Measurements from ENCODE around the gene DIRAS1.

The DIRAS1 gene, protein sequence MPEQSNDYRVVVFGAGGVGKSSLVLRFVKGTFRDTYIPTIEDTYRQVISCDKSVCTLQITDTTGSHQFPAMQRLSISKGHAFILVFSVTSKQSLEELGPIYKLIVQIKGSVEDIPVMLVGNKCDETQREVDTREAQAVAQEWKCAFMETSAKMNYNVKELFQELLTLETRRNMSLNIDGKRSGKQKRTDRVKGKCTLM

DNA sequence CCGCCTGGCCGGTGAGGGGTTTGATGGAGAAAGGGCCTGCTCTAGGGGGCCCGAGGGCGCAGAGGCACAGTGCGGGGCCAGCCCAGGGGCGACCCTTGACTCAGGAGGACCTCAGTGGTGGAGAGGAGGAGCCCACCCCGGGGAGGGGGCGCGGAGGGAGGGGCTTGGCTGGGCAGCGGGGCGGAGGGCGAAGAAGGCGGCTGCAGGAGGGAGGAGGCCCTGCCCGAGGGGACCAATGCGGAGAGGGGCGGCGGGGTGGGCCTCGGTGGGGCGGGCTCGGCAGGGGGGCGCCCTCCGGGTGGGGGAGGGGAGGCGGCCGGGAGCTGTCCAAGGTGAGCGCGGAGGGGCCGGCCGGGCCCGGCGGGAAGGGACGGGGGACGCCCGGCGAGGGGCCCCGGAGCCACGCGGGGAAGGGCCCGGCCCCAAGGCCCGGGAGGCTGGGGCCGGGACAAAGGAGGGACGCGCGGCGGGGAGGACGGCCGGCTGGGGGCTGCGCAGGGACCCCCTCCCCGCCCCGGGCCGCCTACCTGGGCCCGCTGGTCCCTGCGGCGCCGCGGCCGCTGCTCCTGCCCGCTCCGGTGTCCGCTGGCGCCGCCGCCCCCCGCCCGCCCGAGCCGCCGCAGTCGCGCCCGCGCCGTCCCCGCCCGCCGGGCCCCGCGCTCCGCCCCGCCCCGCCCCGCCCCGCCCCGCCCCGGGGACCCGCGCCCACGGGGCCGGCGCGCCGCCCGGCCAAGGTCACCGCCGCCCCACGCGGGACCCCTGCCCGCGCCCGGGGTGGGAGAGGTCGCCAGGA lies at the start of gene DIRAS1:
DIRAS1 (minus strand) TSS at position 596 of the 793 bp plus-strand sequence. CDS start 3,566 bp downstream, outside the sequence.
- DNase-seq (ENCODE audit: low read depth in 1 of 2, low spot score in 1 of 2) = no peak

DNA sequence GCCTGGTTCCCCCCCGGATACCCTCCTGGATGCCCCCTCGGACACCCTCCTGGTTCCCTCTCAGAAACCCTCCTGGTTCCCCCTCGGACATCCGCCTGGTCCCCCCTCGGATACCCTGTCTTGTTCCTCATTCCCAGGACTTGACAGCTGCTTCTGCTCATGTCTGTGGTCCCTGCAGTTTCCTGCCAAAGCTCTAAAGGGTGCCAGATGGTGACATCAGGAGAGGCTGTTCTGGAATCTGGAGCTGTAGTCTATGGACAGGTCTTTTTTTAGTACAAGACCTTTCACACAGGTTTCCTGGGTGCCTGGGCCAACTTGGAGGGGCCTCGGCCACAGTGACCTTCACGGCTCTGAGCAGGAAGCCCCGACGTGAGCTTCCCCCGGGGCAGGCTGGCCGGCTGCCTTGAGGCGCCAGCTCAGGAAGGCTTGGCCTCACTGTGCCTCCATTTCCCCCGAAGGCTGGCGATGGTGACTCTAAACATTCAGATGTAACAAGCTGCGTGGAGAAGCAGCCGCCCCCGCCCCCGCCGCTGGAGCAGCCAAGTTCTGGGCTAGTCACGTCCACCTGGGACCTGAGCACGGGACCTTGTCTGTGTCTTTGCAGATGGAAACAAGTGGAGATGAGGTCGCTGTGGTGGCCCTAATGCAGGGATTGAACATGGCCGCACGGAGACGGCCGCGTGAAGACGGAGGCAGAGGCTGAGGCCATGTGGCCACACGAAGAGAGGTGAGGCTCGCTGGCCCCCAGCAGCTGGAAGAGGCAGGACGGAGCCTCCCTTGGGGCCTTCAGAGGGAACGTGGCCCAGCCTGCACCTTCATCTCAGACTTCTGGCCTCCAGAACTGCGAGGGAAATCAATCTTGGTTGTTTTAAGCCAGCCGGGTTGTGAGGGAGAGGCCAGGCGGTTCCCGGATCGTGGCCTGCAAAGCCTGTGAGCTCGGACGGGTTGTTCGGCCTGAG lies 49.2 kb upstream of the DIRAS1 start:
- DNase-seq (ENCODE audit: low read depth in 1 of 2, low spot score in 1 of 2) = no peak

DNA sequence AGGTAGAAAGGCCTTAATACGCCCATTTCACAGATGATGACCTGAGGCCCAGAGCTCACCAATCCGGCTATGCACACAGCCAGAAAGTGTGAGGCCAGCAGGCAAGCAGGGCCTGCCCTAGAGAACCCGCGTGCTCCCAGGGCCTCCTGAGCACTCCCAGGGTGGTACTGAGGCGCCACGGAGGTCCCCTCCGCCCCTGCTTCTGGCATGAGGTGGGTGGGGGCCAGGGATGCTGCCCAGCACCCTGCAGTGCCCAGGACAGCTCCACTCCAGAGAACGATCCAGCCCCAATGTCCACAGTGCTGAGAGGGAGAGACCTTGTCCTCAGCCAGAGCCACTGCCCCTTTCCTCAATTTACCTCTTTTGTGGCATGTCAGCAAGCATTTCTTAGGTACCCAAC lies 48.0 kb upstream of the DIRAS1 start:
- no peak for DNase-seq (ENCODE audit: low read depth in 1 of 2, low spot score in 1 of 2)

DNA sequence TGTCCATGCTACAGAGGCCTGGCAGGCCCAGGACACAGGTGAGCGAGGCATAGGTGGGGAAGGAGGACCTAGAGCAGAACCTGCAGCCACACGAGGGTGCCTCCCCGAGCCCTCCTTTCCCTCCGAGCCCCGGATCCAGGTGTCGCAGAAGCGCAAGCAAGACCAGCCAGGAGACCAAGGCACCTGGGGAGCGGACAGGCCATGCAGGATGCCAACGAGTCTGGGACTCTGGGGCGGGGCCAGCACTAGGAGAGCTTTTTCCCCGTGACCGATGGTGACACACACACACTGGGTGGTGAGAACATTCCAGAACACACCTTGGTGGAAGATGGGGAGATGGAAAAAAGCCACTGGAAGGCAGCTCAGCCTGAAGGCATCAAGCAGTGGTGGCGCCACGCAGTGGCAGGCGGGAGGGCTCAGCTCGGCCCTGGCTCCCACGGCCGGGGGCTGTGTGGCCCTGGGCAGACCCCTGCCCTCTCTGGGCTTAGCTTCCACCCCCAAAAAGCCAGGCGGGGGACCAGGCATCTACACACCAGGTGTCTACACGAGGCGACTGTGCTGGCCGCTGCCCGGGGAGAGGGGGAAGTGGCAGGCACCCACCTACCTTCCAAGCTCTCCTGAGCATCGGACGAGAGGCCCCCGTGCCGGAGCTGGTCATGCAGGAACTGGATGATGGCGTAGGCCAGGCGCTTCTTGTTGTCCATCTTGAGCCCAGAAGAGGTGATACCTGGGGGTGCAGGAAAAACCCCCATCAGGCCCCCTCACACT lies 47.4 kb upstream of the DIRAS1 start:
- no peak for DNase-seq (ENCODE audit: low read depth in 1 of 2, low spot score in 1 of 2)

DNA sequence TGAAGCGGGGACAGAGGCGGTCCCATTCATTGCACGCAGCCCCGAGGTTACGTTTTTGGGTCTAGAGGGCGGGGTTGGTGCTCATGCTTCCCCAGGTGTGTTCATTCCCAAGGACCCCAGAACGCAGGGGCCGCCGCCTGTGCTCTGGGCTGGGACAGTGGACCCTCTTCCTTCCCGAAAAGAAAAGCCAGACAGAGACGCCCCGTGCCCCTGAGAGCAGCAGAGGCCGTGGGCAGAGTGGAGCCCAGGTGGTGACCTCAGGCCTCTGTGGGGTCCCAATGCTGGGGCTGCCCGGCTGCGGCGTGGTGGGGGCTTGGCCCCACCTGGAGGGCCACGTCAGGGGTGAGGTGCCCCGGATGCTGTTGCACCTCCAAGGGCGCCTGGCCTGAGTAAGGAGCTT lies 46.5 kb upstream of the DIRAS1 start:
- no peak for DNase-seq (ENCODE audit: low read depth in 1 of 2, low spot score in 1 of 2)

DNA sequence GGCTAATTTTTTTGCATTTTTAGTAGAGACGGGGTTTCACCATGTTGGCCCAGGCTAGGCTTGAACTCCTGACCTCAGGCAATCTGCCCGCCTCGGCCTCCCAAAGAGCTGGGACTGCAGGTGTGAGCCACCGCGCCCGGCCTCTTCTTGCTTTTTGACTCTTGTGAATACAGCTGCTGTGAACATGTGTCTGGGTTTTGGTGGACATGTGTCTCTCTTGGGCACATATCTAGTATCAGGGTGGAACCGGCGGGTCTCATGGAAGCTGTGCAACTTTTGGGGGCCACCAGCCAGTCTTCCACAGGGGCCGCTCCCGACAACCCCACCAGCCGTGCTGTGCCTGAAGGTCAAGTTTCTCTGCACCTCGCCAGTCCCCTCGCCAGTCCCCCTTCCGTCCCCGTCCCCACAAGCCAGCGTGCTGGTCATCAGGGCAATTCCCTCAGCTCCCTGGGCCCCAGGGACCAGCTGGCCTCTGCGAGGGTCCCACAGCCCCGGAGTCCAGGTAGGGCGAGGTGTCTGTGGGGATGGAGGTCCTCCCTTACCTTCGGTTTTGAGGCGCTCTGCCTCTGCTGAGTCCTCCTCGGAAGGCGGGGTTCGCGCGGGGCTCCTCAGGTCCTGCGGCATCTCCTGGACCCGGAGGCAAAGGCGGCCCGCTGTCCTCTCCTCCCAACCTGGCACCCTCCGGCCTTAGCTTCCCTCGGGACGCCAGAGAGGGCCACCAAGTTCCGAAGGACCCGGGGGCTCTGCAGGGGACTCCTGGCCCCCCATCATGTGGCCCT lies 45.6 kb upstream of the DIRAS1 start:
- no peak for DNase-seq (ENCODE audit: low read depth in 1 of 2, low spot score in 1 of 2)

DNA sequence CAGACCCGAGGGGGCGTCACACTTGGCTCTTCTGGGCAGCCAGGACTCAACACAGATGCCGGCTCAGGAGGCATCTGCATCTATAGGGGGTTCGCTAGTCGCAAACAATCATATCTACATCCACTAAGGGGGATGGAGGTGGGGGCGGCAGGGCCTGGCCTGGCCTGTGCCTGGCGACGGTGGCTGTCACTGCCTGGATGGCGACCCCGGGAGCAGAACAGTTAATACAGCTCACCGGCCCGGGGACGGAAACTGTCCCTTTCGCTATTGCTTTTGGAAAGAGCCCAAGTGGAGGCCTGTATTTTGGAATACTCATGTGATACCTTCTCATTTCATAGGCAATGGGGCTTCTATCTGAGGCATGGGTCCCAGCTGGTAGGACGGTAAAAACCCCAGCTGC lies 44.2 kb upstream of the DIRAS1 start:
- no peak for DNase-seq (ENCODE audit: low read depth in 1 of 2, low spot score in 1 of 2)

DNA sequence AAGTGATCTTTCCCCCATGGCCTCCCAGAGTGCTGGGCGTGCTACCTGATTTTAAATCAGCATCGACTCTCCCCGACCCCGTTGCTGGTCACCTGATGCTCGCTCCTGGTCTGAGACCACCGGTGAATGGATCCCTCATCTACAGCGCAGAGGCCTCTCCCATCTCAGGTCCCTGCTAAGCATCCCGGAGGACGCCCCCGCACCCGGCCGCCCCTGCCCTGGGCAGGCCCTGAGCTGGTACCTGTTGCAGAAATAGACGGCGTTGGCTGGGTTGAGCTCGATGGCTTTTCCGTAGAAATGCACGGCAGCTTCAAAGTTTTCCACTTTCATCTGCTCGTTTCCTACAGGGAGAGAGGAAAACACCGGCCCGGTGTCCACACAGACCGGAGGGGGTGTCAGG lies 43.8 kb upstream of the DIRAS1 start:
- no peak for DNase-seq (ENCODE audit: low read depth in 1 of 2, low spot score in 1 of 2)

DNA sequence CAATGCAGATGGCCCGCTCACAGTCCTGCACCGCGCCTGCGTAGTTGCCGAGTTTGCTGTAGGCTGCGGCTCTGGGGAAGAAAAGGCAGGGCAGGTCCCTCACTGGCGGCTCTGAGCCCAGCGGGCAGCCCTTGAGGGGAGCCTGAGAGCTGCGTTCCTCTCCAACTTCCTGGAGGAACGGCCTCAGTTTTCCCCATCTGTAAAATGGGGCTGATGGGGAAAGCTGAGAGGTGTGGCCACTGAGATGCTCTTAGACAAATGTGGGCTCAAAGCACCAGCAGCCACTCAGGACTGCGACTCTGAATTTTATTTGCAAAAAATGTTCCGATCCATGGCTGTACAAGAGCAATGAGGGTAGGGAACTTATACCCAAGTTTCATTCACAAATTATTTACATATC lies 42.5 kb upstream of the DIRAS1 start:
- no peak for DNase-seq (ENCODE audit: low read depth in 1 of 2, low spot score in 1 of 2)

DNA sequence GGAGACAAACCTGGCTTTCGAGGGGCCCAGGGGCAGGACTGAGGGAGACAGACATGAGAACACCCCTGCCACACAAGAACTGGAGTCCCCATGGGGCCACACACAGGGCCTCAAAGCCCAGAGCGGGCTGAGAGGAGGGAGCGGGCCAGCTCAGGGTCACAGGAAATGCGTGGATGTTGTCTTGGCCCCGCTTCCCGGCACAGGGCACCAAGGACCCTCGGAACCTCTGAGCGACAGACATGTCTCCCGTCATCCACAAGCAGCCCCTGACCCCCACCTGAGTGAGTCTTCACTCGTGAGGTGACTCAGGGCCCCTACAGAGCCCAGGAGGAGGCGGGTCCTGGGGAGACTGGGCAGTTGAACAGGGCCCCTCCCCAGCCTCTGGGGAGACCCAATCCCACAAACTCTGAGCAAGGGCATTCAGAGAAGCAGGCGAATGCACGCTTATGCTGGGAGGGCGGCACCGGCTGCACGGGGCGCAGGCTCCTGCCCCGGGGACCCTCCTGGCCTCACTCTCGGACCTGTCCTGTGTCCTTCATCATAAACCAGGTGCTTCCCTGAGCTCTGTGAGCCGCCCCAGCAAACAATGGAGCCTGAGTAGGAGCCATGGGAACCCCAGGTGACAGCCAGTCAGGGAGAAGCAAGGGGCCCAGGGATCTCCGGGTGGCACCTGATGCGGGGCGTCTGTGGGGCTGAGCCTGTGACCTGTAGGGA lies 41.8 kb upstream of the DIRAS1 start:
- DNase-seq (ENCODE audit: low read depth in 1 of 2, low spot score in 1 of 2) = no peak

DNA sequence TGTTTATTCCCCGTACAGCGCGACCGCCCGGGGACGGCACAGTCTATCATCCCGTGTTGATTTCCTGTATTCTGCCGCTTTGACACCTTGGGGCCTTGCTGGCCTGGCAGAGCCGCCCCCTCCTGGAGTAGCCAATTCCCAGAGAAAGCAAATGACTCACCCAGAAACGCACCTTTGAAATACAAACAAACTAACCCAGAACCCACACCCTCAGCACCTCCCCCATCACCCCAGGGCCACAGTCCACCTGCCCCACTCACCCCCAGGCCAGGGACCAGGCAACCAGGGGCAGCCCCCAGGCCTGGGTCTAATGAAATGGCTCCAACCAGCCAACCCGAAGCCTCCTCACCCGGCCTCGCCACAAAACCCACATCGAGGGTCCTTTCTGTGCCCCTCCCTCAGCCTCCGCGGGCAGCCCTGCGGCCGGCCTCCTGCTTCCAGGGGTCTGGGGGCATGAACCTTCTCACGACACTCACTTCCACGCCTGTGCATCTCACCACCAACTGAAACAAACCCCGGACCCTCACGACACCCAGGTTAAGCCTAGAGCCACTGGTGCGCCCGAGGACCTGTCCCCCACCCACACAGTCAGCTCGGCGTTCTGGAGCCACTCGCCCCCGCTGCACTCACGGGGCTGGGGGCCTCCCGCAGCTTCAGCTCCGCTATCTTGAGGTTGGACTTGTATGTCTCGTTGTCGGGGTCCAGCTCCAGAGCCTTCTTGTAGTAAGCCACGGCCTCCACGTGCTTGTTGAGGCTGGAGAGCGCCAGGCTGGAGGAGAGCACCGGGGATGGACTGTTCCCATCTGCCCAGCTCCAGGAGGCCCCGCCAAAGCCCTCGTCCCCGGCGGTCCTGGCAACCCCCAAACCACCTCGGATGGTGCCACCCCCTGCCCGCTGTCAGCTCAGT lies 41.0 kb upstream of the DIRAS1 start:
- DNase-seq (ENCODE audit: low read depth in 1 of 2, low spot score in 1 of 2) = no peak

DNA sequence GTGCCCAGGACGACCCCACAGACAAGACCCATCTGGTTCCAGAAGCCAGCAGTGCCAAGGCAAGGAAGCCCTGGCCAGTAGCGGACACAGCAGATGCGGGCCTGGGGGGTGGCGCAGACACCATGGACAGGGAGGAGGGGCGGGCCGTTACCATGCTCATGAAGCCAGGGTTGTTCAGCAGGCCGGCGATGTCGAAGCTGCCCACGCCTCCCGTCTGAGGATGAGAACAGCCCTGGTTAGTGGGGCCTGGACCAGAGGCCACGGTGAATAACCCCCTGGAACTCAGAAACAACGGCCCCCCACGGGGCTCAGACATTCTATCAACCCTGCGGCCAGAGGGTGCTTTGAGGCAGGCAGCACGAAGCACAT lies 40.1 kb upstream of the DIRAS1 start:
- DNase-seq (ENCODE audit: low read depth in 1 of 2, low spot score in 1 of 2) = no peak

DNA sequence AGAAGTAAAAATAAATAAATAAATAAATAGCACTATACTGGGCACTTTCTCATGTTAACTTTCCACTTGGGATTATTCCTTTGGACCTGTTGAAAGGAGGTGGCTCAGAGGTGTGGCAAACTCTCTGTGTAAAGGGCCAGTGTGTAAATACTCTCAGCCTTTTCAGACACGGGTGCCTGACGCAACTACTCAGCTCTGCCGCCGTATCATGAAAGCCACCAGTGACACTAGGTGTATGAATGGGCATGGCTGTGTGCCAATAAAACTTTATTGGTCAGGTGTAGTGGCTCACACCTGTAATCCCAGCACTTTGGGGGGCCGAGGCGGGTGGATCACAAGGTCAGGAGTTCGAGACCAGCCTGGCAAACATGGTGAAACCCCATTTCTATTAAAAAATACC lies 38.8 kb upstream of the DIRAS1 start:
- DNase-seq (ENCODE audit: low read depth in 1 of 2, low spot score in 1 of 2) = no peak

DNA sequence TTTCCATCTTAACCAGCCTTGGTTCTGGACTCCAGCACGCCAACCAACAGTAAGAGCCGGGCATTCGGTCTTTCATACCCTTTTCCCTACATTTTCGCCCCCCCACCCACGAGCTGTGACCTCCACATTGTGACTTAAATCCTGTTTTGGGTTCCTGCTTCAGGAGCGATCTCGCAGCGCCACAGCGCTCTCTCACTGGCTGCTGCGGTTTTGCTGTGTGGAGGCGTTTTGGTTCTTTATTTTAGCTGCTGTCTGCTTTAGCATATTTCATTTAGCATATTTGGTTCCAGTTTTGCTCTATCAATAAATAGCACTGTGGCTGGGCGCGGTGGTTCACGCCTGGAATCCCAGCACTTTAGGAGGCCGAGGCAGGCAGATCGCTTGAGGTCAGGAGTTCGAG lies 38.2 kb upstream of the DIRAS1 start:
- DNase-seq (ENCODE audit: low read depth in 1 of 2, low spot score in 1 of 2) = no peak

DNA sequence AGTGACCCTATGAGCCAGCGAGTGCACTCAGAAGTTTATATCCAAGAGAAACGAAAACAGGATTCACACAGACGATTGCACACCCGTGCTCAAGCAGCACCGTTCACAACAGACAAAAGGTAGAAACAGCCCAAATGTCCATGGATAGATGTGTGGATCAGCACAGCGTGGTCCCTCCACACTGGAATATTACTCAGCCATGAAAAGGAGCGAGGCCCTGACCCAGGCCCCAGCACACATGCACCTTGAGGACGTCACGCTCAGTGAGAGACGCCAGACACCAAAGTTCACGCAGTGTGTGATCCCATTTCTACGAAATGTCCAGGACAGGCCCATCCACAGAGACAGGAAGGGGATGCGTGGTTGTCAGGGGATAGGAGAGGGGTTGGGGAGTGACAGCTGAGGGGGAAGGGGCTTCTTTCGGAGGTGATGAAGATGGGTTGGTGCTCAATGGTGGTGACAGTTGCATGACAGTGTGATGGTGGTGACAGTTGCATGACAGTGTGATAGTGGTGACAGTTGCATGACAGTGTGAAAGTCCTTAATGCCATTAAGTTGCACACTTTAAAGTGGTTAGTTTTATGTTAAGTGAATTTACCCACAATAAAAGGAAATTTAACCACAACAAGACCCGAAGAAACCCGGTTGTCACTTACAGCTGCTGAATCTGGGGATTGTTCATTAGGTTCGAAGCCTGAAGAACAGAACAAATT lies 37.6 kb upstream of the DIRAS1 start:
- DNase-seq (ENCODE audit: low read depth in 1 of 2, low spot score in 1 of 2) = no peak

DNA sequence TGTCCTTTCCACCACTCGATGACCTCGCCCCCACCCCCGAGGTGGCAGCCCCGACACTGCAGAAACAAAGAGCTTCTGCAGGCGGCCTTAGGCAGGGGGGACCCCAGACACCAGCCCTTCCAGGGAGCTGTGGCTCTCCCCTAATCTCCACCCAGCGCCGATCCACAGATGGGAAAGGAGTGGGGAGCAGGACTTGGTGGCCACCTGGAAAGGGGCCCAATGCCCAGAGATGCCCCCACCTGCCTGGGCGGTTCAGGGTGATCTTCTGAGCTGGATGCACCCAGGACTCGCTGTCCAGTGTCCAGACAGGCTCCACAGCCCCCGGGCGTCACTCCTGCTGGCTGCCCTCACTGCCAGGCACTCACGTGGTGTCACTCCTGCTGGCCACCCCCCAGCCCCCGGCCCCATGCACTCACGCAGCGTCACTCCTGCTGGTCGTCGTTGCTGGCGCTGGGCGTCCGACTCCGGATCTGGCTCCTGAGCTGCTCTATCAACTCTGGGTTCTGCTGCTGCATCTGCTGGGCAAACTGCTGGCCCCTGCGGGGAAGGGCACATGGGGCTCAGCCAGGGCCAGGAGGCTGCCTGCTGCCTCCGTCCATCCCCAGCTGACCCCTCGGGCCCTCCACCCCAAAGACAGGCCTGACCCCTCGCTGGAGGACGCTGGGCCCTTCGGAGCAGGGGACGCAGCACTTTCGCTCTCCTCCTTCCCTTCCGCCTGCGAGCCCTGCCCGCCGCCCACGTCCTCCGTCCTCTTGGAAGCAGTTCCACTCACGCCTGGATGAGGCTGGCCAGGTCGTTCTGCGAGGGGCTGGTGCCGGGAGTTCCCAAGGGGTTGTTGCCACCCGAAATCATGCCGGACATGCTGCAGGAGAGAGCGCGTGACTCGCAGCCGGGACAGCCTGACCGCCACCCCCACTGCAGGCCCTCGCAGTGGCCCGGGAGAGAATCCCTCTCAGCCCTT lies 36.0 kb upstream of the DIRAS1 start:
- DNase-seq (ENCODE audit: low read depth in 1 of 2, low spot score in 1 of 2) = no peak

DNA sequence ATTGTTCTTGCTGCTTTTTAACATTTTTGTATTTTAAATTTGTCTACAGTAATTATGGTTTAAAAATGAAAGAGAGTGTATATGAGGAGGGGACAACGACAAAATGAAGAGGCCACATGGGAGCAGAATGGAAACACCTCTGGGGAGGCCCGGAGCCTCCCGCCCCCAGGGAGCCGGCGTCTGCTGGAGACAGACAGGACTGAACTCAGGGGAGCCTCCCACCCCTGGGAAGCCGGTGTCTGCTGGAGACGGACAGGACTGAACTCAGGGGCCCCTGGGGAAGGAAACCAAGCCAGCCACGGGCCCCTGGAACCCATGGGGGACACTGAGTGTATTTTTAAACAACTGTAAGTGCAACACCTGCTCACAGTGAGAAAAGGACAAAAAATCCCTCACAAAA lies 35.3 kb upstream of the DIRAS1 start:
- DNase-seq (ENCODE audit: low read depth in 1 of 2, low spot score in 1 of 2) = no peak
